ENCODE results near the gene CDIP1.

DNA sequence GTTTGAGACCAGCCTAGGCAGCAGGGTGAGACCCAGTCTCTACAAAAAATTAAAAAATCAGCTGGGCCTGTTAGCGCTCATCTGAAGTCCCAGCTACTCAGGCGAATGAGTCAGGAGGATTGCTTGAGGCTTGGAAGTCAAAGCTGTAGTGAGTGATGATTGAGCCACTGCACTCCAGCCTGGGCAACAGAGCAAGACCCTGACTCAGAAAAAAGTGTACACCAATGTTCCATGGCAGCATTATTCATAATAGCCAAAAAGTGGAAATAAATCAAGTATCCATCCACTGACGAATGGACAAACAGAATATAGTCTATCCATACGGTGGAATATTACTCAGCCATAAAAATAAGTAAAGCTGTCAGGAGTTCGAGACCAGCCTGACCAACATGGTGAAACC is 66.7 kb downstream of the CDIP1 start:
- TF ChIP-seq, protein P1, sequence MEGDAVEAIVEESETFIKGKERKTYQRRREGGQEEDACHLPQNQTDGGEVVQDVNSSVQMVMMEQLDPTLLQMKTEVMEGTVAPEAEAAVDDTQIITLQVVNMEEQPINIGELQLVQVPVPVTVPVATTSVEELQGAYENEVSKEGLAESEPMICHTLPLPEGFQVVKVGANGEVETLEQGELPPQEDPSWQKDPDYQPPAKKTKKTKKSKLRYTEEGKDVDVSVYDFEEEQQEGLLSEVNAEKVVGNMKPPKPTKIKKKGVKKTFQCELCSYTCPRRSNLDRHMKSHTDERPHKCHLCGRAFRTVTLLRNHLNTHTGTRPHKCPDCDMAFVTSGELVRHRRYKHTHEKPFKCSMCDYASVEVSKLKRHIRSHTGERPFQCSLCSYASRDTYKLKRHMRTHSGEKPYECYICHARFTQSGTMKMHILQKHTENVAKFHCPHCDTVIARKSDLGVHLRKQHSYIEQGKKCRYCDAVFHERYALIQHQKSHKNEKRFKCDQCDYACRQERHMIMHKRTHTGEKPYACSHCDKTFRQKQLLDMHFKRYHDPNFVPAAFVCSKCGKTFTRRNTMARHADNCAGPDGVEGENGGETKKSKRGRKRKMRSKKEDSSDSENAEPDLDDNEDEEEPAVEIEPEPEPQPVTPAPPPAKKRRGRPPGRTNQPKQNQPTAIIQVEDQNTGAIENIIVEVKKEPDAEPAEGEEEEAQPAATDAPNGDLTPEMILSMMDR (IDR thresholded peaks at IDR 0.05) = no peak
- TF ChIP-seq POLR2A (IDR thresholded peaks at IDR 0.05) = no peak

Measured in body of pancreas (tissue), 4 donors.